Kidney (tissue), 14 donors: Measurements from ENCODE around the gene LTBP4. TPM values are rescaled to one million over a fixed set of nuclear protein-coding genes. Genes with fewer than 3 reads are reported as not detected.

Experiments
- DNase-seq, 5 donors: peaks; one replicate each; pipeline ENCODE4 v3.0.0-alpha.2; 2013 to 2020
- FAIRE-seq: peaks from 2 replicates; lab custom pipeline; 2012; peaks lifted over from hg19 to GRCh38; lab: Jason Lieb, UNC
- H3K27ac ChIP-seq, 2 donors: one replicate each; pipeline ENCODE4 v1.7.0; 2013; ENCODE audit warnings: low read depth in 2 of 2, low read length in 2 of 2, inconsistent platforms in 1 of 2
- H3K27me3 ChIP-seq: one replicate; pipeline ENCODE4 v1.7.1; 2013; ENCODE audit warnings: low read length, inconsistent platforms; ENCODE audit not compliant: control insufficient read depth, insufficient read depth
- H3K36me3 ChIP-seq, 3 donors: one replicate each; pipeline versions ENCODE4 v1.7.0 to v1.7.1; 2013; ENCODE audit warnings: low read length in 3 of 3, control low read depth in 1 of 3, inconsistent platforms in 1 of 3; ENCODE audit not compliant: insufficient read depth in 3 of 3, control insufficient read depth in 2 of 3
- H3K4me1 ChIP-seq, 3 donors: one replicate each; pipeline versions ENCODE4 v1.7.0 to v1.7.1; 2013; ENCODE audit warnings: low read length in 3 of 3, inconsistent platforms in 1 of 3, low read depth in 1 of 3; ENCODE audit not compliant: control insufficient read depth in 2 of 3, insufficient read depth in 2 of 3
- H3K4me3 ChIP-seq, 3 donors: one replicate each; pipeline versions ENCODE4 v1.7.0 to v1.8.1; 2013; ENCODE audit warnings: low read length in 3 of 3, control low read depth in 1 of 3, inconsistent platforms in 1 of 3
- H3K9ac ChIP-seq, 3 donors: one replicate each; pipeline versions ENCODE4 v1.7.0 to v1.7.1; 2013; ENCODE audit warnings: low read length in 3 of 3, control low read depth in 1 of 3, inconsistent platforms in 1 of 3
- H3K9me3 ChIP-seq, 3 donors: one replicate each; pipeline versions ENCODE4 v1.7.0 to v1.7.1; 2013; ENCODE audit warnings: low read length in 3 of 3, control low read depth in 1 of 3, inconsistent platforms in 1 of 3; ENCODE audit not compliant: control insufficient read depth in 2 of 3, insufficient read depth in 1 of 3
- intact Hi-C: fragments of 100-400 bp; cut with DNase I; formaldehyde crosslinking; loops from one replicate; pipeline ENCODE4 v1.11.1; 2022
- polyA plus RNA-seq: library from polyadenylated mRNA; stranded (reverse); fragments of 350-450 nt; fragmentation: Illumina TruSeq; extraction: RNeasy Lipid Tissue Mini Kit (QIAGEN cat#74804); gene quantifications from one replicate; pipeline ENCODE4 v1.2.3, GENCODE V29; 2014; ENCODE audit warnings: low read depth, low replicate concordance; ENCODE audit not compliant: insufficient read depth
- total RNA-seq: library from RNA; stranded (reverse); fragmentation: NEBNext Ultra II Directional; extraction: Animal tissue kit (Norgen Biotek cat#: 25700); gene quantifications from one replicate; pipeline ENCODE4 v1.2.1, GENCODE V29; 2021
- TF ChIP-seq, protein P1 (sequence below): IDR thresholded peaks from 3 replicates; pipeline ENCODE4 v1.5.1; 2012; ENCODE audit warnings: mild to moderate bottlenecking, moderate library complexity, borderline replicate concordance; ENCODE audit not compliant: insufficient read depth; ENCODE audit errors: extremely low read depth
- donor health status: control.
- donor health status: control.
- donor health status: control.
- donor health status: control.
- donor health status: control.
- donor health status: DM: yes; HTN: yes; CAD: no.
- donor health status: Normal renal cell carcinoma (clear cell type).

Gene LTBP4
- total and polyA plus RNA-seq, 2 donors from 2014 or later = 52.1 to 155 TPM

DNA sequence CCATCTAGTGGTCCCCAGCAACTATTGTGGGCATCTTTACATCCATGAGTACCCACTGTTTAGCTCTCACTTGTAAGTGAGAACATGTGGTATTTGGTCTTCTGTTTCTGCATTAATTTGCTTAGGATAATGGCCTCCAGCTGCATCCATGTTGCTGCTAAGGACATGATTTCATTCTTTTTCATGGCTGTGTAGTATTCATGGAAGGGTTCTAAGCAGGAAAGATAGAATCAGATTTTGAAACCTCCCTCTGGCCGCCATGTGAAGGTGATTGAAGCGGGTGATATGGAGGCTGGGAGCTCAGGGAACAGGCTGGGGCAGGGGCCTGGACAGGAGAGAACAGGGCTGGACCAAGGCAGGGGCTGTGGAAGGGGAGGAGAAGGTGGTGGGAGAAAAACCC is 20.1 kb downstream of the LTBP4 start:
- H3K36me3 ChIP-seq = peaks cover 0 to 2% (median 0%) of the 10 kb centered on the region in 3 donors
- no peaks in the 10 kb centered on the region for H3K27me3 ChIP-seq
- no peaks in the 10 kb centered on the region for H3K9me3 ChIP-seq
- H3K4me1 ChIP-seq = no peaks in the 10 kb centered on the region
- DNase-seq = no peak
- TF ChIP-seq, protein P1, sequence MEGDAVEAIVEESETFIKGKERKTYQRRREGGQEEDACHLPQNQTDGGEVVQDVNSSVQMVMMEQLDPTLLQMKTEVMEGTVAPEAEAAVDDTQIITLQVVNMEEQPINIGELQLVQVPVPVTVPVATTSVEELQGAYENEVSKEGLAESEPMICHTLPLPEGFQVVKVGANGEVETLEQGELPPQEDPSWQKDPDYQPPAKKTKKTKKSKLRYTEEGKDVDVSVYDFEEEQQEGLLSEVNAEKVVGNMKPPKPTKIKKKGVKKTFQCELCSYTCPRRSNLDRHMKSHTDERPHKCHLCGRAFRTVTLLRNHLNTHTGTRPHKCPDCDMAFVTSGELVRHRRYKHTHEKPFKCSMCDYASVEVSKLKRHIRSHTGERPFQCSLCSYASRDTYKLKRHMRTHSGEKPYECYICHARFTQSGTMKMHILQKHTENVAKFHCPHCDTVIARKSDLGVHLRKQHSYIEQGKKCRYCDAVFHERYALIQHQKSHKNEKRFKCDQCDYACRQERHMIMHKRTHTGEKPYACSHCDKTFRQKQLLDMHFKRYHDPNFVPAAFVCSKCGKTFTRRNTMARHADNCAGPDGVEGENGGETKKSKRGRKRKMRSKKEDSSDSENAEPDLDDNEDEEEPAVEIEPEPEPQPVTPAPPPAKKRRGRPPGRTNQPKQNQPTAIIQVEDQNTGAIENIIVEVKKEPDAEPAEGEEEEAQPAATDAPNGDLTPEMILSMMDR = no peak
- no peak overlapping the region for H3K9ac ChIP-seq
- no peak for FAIRE-seq
- intact Hi-C loops = no loop called here
- no peak overlapping the region for H3K4me3 ChIP-seq
- no peak overlapping the region for H3K27ac ChIP-seq

DNA sequence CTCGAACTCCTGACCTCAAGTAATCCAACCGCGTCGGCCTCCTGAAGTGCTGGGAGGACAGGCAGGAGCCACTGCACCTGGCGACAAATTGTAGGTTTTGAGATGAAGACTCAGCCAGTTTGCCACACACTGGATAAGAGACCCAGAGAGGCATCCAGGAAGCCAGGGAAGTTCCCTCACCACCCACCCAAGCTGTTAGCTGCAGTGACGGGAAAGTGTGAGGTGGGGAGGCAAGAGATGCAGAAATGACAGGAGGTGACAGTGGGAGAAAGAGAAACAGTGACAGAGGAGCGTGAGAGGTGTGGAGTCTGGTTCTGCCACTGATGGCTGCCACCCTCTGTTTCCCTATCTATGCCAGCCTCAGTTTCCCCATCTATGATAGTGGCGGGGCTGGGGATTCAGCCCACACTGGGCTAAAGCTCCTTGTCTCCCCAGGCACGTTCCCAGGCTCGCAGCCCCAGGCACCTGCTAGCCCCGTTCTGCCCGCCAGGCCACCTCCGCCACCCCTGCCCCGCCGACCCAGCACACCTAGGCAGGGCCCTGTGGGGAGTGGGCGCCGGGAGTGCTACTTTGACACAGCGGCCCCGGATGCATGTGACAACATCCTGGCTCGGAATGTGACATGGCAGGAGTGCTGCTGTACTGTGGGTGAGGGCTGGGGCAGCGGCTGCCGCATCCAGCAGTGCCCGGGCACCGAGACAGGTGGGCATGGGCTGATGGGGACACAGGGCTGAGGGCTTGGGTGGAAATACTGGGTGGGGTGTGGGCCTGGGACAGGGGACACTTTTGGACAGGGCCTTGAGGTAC is 21.0 kb downstream of the LTBP4 start:
- DNase-seq (no peak), FAIRE-seq (no peak)
- peaks cover 0 to 2% (median 0%) of the 10 kb centered on the region in 3 donors for H3K36me3 ChIP-seq
- H3K4me1 ChIP-seq = no peaks in the 10 kb centered on the region
- TF ChIP-seq, protein P1 = no peak
- H3K9me3 ChIP-seq = no peaks in the 10 kb centered on the region
- no peak overlapping the region for H3K4me3 ChIP-seq
- no peaks in the 10 kb centered on the region for H3K27me3 ChIP-seq
- H3K27ac ChIP-seq = no peak overlapping the region
- intact Hi-C loops = no loop called here
- no peak overlapping the region for H3K9ac ChIP-seq

DNA sequence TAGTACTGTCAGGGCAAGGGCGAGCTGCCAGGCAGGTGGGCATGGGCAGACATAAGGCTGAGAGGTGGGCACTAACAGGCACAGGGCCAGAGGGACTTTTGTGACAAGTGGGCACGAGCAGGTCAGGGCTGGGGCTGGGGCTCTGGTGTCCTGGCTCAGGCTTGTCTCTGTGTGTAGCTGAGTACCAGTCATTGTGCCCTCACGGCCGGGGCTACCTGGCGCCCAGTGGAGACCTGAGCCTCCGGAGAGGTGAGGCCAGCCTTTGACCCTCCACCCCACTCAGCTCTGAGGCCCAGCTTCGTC is 21.6 kb downstream of the LTBP4 start:
- H3K9me3 ChIP-seq = no peaks in the 10 kb centered on the region
- H3K4me1 ChIP-seq = no peaks in the 10 kb centered on the region
- TF ChIP-seq, protein P1 = no peak
- no peak overlapping the region for H3K9ac ChIP-seq
- peaks cover 0 to 2% (median 0%) of the 10 kb centered on the region in 3 donors for H3K36me3 ChIP-seq
- no peaks in the 10 kb centered on the region for H3K27me3 ChIP-seq
- H3K4me3 ChIP-seq = no peak overlapping the region
- FAIRE-seq (no peak), DNase-seq (peak in 2 of 5 donors; percentile 33 to 78)
- intact Hi-C loops = no loop called here
- no peak overlapping the region for H3K27ac ChIP-seq
